Hepatic stellate cell (primary cell): ENCODE data around the gene GALNT12.

Experiments
- DNase-seq: peaks from one replicate; pipeline ENCODE4 v3.0.0; 2011; ENCODE audit warnings: low spot score

Gene GALNT12

GRCh38 chr9:98832768-98833089 is 25.3 kb downstream of the GALNT12 start:
- no peak for DNase-seq

- DNase-seq = no peak
These were observed 25.9 kb downstream of the GALNT12 start for GRCh38 chr9:98833090-98833956.

GRCh38 chr9:98834386-98834785 is 26.9 kb downstream of the GALNT12 start:
- DNase-seq = no peak

GRCh38 chr9:98836206-98836605 is 28.7 kb downstream of the GALNT12 start:
- no peak for DNase-seq

GRCh38 chr9:98837516-98837915 is 30.0 kb downstream of the GALNT12 start:
- no peak for DNase-seq

GRCh38 chr9:98838155-98838867 is 30.8 kb downstream of the GALNT12 start:
- DNase-seq = no peak

GRCh38 chr9:98838868-98839565 is 31.5 kb downstream of the GALNT12 start:
- no peak for DNase-seq

- DNase-seq = no peak
These were observed 32.3 kb downstream of the GALNT12 start for GRCh38 chr9:98839724-98840123.

- no peak for DNase-seq
These were observed 35.0 kb downstream of the GALNT12 start for GRCh38 chr9:98842510-98842909.

GRCh38 chr9:98846081-98846480 is 38.6 kb downstream of the GALNT12 start:
- DNase-seq = no peak

GRCh38 chr9:98846879-98847278 is 39.4 kb downstream of the GALNT12 start:
- DNase-seq = no peak

GRCh38 chr9:98848450-98849149 is 41.1 kb downstream of the GALNT12 start:
- peak; percentile 81 for DNase-seq

GRCh38 chr9:98849563-98849962 is 42.1 kb downstream of the GALNT12 start:
- DNase-seq = no peak

GRCh38 chr9:98850851-98851729 is 43.6 kb downstream of the GALNT12 start:
- no peak for DNase-seq

GRCh38 chr9:98851730-98852459 is 44.4 kb downstream of the GALNT12 start:
- no peak for DNase-seq

GRCh38 chr9:98852460-98852734 is 44.9 kb downstream of the GALNT12 start:
- no peak for DNase-seq

- no peak for DNase-seq
These were observed 45.5 kb downstream of the GALNT12 start for GRCh38 chr9:98852961-98853360.

GRCh38 chr9:98854266-98854665 is 46.8 kb downstream of the GALNT12 start:
- DNase-seq = no peak

- DNase-seq = no peak
These were observed 48.1 kb downstream of the GALNT12 start for GRCh38 chr9:98855592-98855991.

- no peak for DNase-seq
These were observed 49.5 kb downstream of the GALNT12 start for GRCh38 chr9:98856982-98857381.

- no peak for DNase-seq
These were observed 52.5 kb downstream of the GALNT12 start for GRCh38 chr9:98859941-98860340.
